ENCODE data around the gene ATP1B1. TPM values are rescaled to one million over a fixed set of nuclear protein-coding genes. Genes with fewer than 3 reads are reported as not detected.

The ATP1B1 gene
- total RNA-seq, 1 donor from 2014 or later, result 385 TPM

DNA sequence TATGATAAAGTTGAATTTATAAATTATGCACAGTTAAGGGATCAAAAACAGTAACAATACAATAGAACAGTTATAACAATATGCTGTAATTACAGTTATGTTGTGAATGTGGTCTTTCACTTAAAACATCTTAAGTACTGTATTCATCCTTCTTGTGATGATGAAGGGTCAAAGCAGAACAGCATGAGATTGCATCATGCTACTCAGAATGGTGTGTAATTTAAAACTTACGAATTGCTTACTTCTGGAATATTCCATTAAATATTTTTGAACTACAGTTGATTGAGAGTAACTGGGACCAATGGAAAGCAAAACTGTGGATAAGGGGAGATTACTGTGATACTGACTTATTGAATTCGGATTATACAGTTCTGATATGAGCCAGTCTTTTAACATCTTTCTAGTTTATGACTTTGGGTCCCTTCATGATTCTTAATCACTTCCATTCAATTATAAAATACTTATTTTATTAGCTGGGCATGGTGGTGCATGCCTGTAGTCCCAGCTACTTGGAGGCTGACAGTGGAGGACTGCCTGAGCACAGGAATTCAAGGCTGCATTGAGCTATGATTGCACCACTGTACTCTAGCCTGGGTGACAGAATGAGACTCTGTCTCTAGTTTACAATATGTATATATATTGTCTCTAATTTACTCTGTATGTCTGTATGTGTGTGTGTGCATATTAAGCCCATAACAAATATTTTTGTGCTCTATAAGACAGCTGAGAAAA lies 43.2 kb downstream of the ATP1B1 start:
- H3K4me3 ChIP-seq, result no peak overlapping the region
- intact Hi-C loops (cut with micrococcal nuclease), result no loop called here
- peaks cover 5% of the 10 kb centered on the region for H3K4me1 ChIP-seq
- no peak overlapping the region for H3K27ac ChIP-seq (replicated peaks)
- DNase-seq, result no peak
- H3K27me3 ChIP-seq (ENCODE audit: low read depth), result no peaks in the 10 kb centered on the region
- no peaks in the 10 kb centered on the region for H3K36me3 ChIP-seq
- H3K9me3 ChIP-seq (replicated peaks), result no peaks in the 10 kb centered on the region
- TF ChIP-seq, protein P1, sequence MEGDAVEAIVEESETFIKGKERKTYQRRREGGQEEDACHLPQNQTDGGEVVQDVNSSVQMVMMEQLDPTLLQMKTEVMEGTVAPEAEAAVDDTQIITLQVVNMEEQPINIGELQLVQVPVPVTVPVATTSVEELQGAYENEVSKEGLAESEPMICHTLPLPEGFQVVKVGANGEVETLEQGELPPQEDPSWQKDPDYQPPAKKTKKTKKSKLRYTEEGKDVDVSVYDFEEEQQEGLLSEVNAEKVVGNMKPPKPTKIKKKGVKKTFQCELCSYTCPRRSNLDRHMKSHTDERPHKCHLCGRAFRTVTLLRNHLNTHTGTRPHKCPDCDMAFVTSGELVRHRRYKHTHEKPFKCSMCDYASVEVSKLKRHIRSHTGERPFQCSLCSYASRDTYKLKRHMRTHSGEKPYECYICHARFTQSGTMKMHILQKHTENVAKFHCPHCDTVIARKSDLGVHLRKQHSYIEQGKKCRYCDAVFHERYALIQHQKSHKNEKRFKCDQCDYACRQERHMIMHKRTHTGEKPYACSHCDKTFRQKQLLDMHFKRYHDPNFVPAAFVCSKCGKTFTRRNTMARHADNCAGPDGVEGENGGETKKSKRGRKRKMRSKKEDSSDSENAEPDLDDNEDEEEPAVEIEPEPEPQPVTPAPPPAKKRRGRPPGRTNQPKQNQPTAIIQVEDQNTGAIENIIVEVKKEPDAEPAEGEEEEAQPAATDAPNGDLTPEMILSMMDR (IDR thresholded peaks at IDR 0.05; ENCODE audit: borderline replicate concordance), result no peak

DNA sequence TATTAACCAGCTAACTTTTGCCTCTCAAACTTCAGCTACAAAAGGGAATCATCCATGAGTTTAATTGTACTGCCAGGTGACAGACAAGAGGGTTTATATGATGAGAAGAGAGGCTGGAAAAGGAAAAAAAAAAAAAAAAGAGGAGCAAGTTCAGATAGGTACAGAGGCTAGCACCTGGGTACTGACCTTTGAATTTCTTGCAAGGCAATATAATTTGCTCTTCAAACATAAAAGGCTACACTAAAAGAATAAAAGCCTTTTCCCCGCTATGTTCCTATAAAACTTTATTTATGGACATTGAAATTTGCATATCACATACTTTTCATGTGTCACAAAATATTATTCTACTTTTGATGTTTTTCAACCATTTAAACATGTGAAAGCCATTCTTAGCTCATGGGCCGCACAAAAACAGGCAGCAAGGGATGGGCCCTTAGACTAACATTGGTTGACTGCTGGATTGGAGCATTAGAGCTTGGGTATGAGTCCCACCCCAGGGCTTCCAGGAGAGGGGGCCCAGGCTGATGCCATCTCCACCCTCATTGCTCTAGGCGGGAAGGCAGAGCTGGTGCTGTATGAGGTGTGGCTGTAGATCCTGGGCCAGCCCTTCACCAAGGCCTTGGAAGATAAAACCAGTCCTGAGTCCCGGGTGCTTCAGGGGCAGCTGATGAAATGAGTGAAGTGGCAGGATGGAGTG lies 44.3 kb downstream of the ATP1B1 start:
- intact Hi-C loops (cut with micrococcal nuclease), result no loop called here
- Histone ChIP-seq H3K27me3 (ENCODE audit: low read depth) (no peaks in the 10 kb centered on the region), H3K36me3 (no peaks in the 10 kb centered on the region), H3K4me3 (no peak overlapping the region), H3K9me3 (replicated peaks) (no peaks in the 10 kb centered on the region), H3K27ac (replicated peaks) (no peak overlapping the region), H3K4me1 (peaks cover 6% of the 10 kb centered on the region)
- no peak for DNase-seq
- TF ChIP-seq, protein P1 (IDR thresholded peaks at IDR 0.05; ENCODE audit: borderline replicate concordance), result no peak

DNA sequence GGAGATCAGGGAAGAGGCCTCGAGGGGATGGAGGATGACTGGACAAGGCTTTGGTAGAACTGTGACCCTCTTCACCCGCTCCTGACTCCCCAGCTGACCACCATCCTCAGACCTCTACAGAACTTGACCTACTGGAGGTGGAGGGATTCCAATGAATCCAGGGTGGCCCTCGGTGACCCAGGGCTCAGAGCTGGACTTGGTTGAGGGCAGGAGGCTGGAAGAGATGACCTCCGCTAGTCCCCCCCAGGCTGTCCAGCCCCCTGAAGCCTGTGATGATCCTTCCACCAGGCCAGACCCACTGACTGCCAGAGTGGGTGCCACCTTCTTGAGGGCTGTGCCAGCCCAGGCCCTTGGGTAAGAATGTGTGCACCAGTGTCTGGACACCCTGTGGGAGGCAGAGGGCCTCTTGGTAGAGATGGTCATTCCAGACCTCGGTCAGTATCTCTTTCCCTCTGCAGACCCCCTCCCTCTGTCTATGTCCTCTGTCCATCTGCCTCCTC lies 44.9 kb downstream of the ATP1B1 start:
- Histone ChIP-seq H3K9me3 (replicated peaks) (no peaks in the 10 kb centered on the region), H3K4me1 (peaks cover 9% of the 10 kb centered on the region), H3K4me3 (no peak overlapping the region), H3K27ac (replicated peaks) (no peak overlapping the region), H3K36me3 (no peaks in the 10 kb centered on the region), H3K27me3 (ENCODE audit: low read depth) (no peaks in the 10 kb centered on the region)
- TF ChIP-seq, protein P1 (IDR thresholded peaks at IDR 0.05; ENCODE audit: borderline replicate concordance), result no peak
- DNase-seq, result no peak
- intact Hi-C loops (cut with micrococcal nuclease), result no loop called here

DNA sequence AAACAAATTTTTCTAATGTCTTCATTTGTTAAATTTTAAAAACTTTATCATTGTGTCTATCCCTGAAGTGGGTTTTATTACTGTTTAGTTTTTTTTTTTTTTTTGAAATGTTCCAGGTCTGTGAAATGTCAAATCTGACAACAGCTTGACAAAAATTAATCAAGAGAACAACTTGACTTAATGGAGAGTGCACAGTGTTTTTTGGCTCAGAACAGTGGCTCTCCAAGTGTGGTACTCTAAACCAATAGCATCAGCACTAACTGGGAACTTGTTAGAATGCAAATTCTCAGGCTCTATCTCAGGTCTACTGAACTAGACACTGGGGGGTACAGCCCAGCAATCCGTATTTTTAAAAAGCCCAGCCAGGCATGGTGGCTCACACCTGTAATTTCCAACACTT lies 49.2 kb downstream of the ATP1B1 start:
- TF ChIP-seq, protein P1 (IDR thresholded peaks at IDR 0.05; ENCODE audit: borderline replicate concordance), result no peak
- no peak overlapping the region for H3K27ac ChIP-seq (replicated peaks)
- H3K9me3 ChIP-seq (replicated peaks), result no peaks in the 10 kb centered on the region
- no peaks in the 10 kb centered on the region for H3K36me3 ChIP-seq
- no peaks in the 10 kb centered on the region for H3K27me3 ChIP-seq (ENCODE audit: low read depth)
- DNase-seq, result no peak
- H3K4me3 ChIP-seq, result no peak overlapping the region
- peaks cover 7% of the 10 kb centered on the region for H3K4me1 ChIP-seq
- intact Hi-C loops (cut with micrococcal nuclease), result no loop called here

DNA sequence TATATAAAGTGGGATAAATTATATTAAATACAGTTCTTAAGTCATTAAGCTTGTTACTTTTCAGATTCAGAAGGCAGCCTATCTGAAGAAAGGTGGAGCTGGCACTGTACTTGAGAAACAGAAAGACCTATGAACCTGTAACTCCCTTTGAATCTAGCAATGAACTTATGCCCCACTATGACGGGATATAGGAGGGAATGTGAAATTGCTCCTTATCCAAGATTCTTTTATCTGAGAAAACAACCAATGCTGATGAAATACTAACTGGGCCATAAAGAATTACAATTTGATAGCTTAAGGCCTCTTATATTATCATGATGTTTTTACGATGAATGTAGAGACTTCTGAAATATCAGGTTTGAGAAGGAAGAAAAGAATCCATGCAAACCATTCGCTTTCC lies 50.1 kb downstream of the ATP1B1 start:
- intact Hi-C loops (cut with micrococcal nuclease), result no loop called here
- H3K4me3 ChIP-seq, result no peak overlapping the region
- DNase-seq, result no peak
- no peaks in the 10 kb centered on the region for H3K36me3 ChIP-seq
- TF ChIP-seq, protein P1 (IDR thresholded peaks at IDR 0.05; ENCODE audit: borderline replicate concordance), result no peak
- H3K27me3 ChIP-seq (ENCODE audit: low read depth), result no peaks in the 10 kb centered on the region
- H3K27ac ChIP-seq (replicated peaks), result no peak overlapping the region
- H3K4me1 ChIP-seq, result peaks cover 16% of the 10 kb centered on the region
- H3K9me3 ChIP-seq (replicated peaks), result no peaks in the 10 kb centered on the region

All from left ventricle myocardium inferior (tissue), 1 donor.